Measurements from ENCODE around the gene LRRIQ3. TPM values are rescaled to one million over a fixed set of nuclear protein-coding genes. Genes with fewer than 3 reads are reported as not detected.

The LRRIQ3 gene
- total RNA-seq, 1 donor from 2014 or later, result 0.99 TPM

DNA sequence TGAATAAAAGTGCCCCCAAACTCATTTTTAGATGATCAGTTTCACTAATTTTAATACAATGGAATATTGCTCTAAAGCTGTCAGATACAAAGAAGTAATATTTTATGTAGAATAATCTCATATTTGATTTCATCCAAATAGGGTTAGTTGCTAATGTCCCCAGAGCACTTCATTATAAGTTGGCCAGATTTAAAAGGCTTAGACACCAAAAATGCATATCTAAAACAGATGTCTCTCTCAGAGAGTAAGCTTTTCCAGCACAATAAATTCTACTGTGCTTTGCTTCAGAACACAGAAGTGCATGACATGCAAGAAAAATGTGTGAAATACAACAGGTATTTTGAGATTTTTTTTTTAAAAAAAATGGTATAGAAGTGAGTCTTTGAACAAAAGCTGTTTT is 194.2 kb downstream of the LRRIQ3 start:
- no peak overlapping the region for H3K4me3 Mint-ChIP-seq
- TF ChIP-seq, protein P1, sequence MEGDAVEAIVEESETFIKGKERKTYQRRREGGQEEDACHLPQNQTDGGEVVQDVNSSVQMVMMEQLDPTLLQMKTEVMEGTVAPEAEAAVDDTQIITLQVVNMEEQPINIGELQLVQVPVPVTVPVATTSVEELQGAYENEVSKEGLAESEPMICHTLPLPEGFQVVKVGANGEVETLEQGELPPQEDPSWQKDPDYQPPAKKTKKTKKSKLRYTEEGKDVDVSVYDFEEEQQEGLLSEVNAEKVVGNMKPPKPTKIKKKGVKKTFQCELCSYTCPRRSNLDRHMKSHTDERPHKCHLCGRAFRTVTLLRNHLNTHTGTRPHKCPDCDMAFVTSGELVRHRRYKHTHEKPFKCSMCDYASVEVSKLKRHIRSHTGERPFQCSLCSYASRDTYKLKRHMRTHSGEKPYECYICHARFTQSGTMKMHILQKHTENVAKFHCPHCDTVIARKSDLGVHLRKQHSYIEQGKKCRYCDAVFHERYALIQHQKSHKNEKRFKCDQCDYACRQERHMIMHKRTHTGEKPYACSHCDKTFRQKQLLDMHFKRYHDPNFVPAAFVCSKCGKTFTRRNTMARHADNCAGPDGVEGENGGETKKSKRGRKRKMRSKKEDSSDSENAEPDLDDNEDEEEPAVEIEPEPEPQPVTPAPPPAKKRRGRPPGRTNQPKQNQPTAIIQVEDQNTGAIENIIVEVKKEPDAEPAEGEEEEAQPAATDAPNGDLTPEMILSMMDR (conservative IDR thresholded peaks at IDR 0.05), result no peak
- no peaks in the 10 kb centered on the region for H3K27me3 Mint-ChIP-seq
- no peaks in the 10 kb centered on the region for H3K4me1 Mint-ChIP-seq (ENCODE audit: unreplicated experiment)
- no peaks in the 10 kb centered on the region for H3K36me3 Mint-ChIP-seq
- no peaks in the 10 kb centered on the region for H3K9me3 Mint-ChIP-seq
- no peak overlapping the region for H3K27ac Mint-ChIP-seq
- DNase-seq (ENCODE audit: extremely low spot score, unreplicated experiment), result no peak

GRCh38 chr1:73998348-73998959 is 199.5 kb downstream of the LRRIQ3 start:
- no peak overlapping the region for H3K4me3 Mint-ChIP-seq

GRCh38 chr1:73980324-73981040 is 217.5 kb downstream of the LRRIQ3 start:
- DNase-seq (ENCODE audit: extremely low spot score, unreplicated experiment), result no peak
- no peak overlapping the region for H3K4me3 Mint-ChIP-seq
- H3K9me3 Mint-ChIP-seq, result no peaks in the 10 kb centered on the region
- no peaks in the 10 kb centered on the region for H3K27me3 Mint-ChIP-seq
- H3K27ac Mint-ChIP-seq, result no peak overlapping the region
- no peaks in the 10 kb centered on the region for H3K4me1 Mint-ChIP-seq (ENCODE audit: unreplicated experiment)
- no peaks in the 10 kb centered on the region for H3K36me3 Mint-ChIP-seq
- TF ChIP-seq, protein P1 (conservative IDR thresholded peaks at IDR 0.05), result no peak

More at GRCh38 chr1:73998348-73998959, 199.5 kb downstream of the LRRIQ3 start:
- H3K27ac Mint-ChIP-seq, result no peak overlapping the region
- peaks cover 8% of the 10 kb centered on the region for H3K4me1 Mint-ChIP-seq (ENCODE audit: unreplicated experiment)
- H3K9me3 Mint-ChIP-seq, result no peaks in the 10 kb centered on the region
- no peaks in the 10 kb centered on the region for H3K36me3 Mint-ChIP-seq
- H3K27me3 Mint-ChIP-seq, result no peaks in the 10 kb centered on the region
- TF ChIP-seq, protein P1 (conservative IDR thresholded peaks at IDR 0.05), result peak; percentile 79
- no peak for DNase-seq (ENCODE audit: extremely low spot score, unreplicated experiment)

GRCh38 chr1:73979684-73980083 is 218.3 kb downstream of the LRRIQ3 start:
- no peak overlapping the region for H3K27ac Mint-ChIP-seq
- TF ChIP-seq, protein P1 (conservative IDR thresholded peaks at IDR 0.05), result no peak
- H3K36me3 Mint-ChIP-seq, result no peaks in the 10 kb centered on the region
- no peaks in the 10 kb centered on the region for H3K9me3 Mint-ChIP-seq
- H3K27me3 Mint-ChIP-seq, result no peaks in the 10 kb centered on the region
- H3K4me1 Mint-ChIP-seq (ENCODE audit: unreplicated experiment), result no peaks in the 10 kb centered on the region
- no peak for DNase-seq (ENCODE audit: extremely low spot score, unreplicated experiment)
- no peak overlapping the region for H3K4me3 Mint-ChIP-seq

GRCh38 chr1:73978964-73979363 is 219.0 kb downstream of the LRRIQ3 start:
- H3K9me3 Mint-ChIP-seq, result no peaks in the 10 kb centered on the region
- H3K4me1 Mint-ChIP-seq (ENCODE audit: unreplicated experiment), result no peaks in the 10 kb centered on the region
- no peak for DNase-seq (ENCODE audit: extremely low spot score, unreplicated experiment)
- H3K27ac Mint-ChIP-seq, result no peak overlapping the region
- H3K36me3 Mint-ChIP-seq, result no peaks in the 10 kb centered on the region
- no peak overlapping the region for H3K4me3 Mint-ChIP-seq
- no peaks in the 10 kb centered on the region for H3K27me3 Mint-ChIP-seq
- TF ChIP-seq, protein P1 (conservative IDR thresholded peaks at IDR 0.05), result no peak

Other genes starting within 250 kb of the LRRIQ3 start
- gene FPGT, start 66 bp upstream of the LRRIQ3 start, total RNA-seq (ENCODE audit: low replicate concordance), result 11.5 and 16.5 TPM in 2 replicates
- gene TNNI3K, start 37.2 kb upstream of the LRRIQ3 start, total RNA-seq (ENCODE audit: low replicate concordance), result 0.69 TPM in 1 of 2 replicates, not detected in the other

Measured in type B pancreatic cell (in vitro differentiated cells).